Loucy (cell line): Measurements from ENCODE around the gene CAB39.

ENCODE experiments used
- EZH2phosphoT487 ChIP-seq: fragments of 200-600 bp; IDR thresholded peaks from 2 replicates; pipeline ENCODE4 v1.6.1; 2018; ENCODE audit warnings: antibody characterized with exemption, mild to moderate bottlenecking, moderate library complexity, borderline replicate concordance
- TF ChIP-seq, protein P1 (sequence below): fragments of 200-600 bp; sonication (generic); conservative IDR thresholded peaks from 2 replicates; pipeline ENCODE4 v1.5.1; 2014; ENCODE audit warnings: mild to moderate bottlenecking, antibody characterized with exemption, low read length

DNA sequence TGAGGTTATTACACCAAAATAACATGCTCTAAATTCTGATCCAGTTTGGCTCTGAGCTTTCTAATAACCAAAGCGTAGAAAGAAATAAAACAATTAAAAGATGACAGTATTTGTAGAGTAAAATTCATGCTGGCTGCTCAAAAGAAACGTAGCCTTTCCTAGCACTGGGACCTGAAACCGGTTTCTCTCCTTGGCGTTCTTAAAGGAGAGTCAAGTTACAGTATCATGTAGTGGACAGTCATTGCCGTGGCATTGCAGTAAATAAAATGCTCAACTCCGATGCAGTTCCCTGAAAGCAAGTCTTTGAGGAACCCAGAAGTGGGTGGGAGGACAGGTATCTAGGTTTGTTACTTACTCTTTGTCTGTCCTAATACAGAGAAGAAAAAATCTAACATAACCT is 99.4 kb downstream of the CAB39 start:
- TF ChIP-seq, protein P1, sequence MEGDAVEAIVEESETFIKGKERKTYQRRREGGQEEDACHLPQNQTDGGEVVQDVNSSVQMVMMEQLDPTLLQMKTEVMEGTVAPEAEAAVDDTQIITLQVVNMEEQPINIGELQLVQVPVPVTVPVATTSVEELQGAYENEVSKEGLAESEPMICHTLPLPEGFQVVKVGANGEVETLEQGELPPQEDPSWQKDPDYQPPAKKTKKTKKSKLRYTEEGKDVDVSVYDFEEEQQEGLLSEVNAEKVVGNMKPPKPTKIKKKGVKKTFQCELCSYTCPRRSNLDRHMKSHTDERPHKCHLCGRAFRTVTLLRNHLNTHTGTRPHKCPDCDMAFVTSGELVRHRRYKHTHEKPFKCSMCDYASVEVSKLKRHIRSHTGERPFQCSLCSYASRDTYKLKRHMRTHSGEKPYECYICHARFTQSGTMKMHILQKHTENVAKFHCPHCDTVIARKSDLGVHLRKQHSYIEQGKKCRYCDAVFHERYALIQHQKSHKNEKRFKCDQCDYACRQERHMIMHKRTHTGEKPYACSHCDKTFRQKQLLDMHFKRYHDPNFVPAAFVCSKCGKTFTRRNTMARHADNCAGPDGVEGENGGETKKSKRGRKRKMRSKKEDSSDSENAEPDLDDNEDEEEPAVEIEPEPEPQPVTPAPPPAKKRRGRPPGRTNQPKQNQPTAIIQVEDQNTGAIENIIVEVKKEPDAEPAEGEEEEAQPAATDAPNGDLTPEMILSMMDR: no peak
- no peak for TF ChIP-seq EZH2phosphoT487
